Hepatocyte (in vitro differentiated cells): ENCODE results near the gene LRRC73. TPM values are rescaled to one million over a fixed set of nuclear protein-coding genes. Genes with fewer than 3 reads are reported as not detected.

Experiments used
- DNase-seq: peaks from one replicate; pipeline ENCODE4 v3.0.0-alpha.2; 2016; ENCODE audit warnings: low spot score
- H2AFZ ChIP-seq: fragments of 200-600 bp; sonication (generic); 2 replicates; pipeline ENCODE4 v1.6.0; 2016; ENCODE audit warnings: antibody characterized with exemption, mild to moderate bottlenecking
- H3K27ac ChIP-seq: fragments of 200-600 bp; sonication (generic); 2 replicates; pipeline ENCODE4 v1.5.1; 2016; ENCODE audit warnings: mild to moderate bottlenecking
- H3K27me3 ChIP-seq: fragments of 200-600 bp; sonication (generic); 2 replicates; pipeline ENCODE4 v1.6.1; 2016
- H3K36me3 ChIP-seq: fragments of 200-600 bp; sonication (generic); replicated peaks from 2 replicates; pipeline ENCODE4 v1.5.1; 2016; ENCODE audit warnings: low read depth; ENCODE audit not compliant: insufficient read depth
- H3K4me1 ChIP-seq: fragments of 200-600 bp; sonication (generic); 2 replicates; pipeline ENCODE4 v1.5.1; 2016; ENCODE audit warnings: mild to moderate bottlenecking, moderate library complexity; ENCODE audit not compliant: insufficient read depth
- H3K4me2 ChIP-seq: fragments of 200-600 bp; sonication (generic); 2 replicates; pipeline ENCODE4 v1.6.0; 2016
- H3K4me3 ChIP-seq: fragments of 200-600 bp; sonication (generic); 2 replicates; pipeline ENCODE4 v1.5.1; 2016; ENCODE audit warnings: mild to moderate bottlenecking
- H3K79me2 ChIP-seq: fragments of 200-600 bp; sonication (generic); 2 replicates; pipeline ENCODE4 v1.6.0; 2017; ENCODE audit warnings: mild to moderate bottlenecking
- H3K9me2 ChIP-seq: fragments of 200-600 bp; sonication (generic); replicated peaks from 2 replicates; pipeline ENCODE4 v1.6.0; 2017; ENCODE audit warnings: mild to moderate bottlenecking; ENCODE audit not compliant: insufficient read depth
- H3K9me3 ChIP-seq: fragments of 200-600 bp; sonication (generic); 2 replicates; pipeline ENCODE4 v1.5.1; 2016; ENCODE audit warnings: low read depth, mild to moderate bottlenecking
- H4K20me1 ChIP-seq: fragments of 200-600 bp; sonication (generic); 2 replicates; pipeline ENCODE4 v1.6.0; 2016; ENCODE audit warnings: mild to moderate bottlenecking; ENCODE audit not compliant: insufficient read depth, poor library complexity, severe bottlenecking
- EZH2 ChIP-seq: fragments of 200-600 bp; sonication (generic); IDR thresholded peaks from 2 replicates; pipeline ENCODE4 v1.6.1; 2016; ENCODE audit warnings: antibody characterized with exemption, mild to moderate bottlenecking, borderline replicate concordance
- EZH2phosphoT487 ChIP-seq: fragments of 200-600 bp; sonication (generic); IDR thresholded peaks from one replicate; pipeline ENCODE4 v1.6.1; 2018; ENCODE audit warnings: antibody characterized with exemption, mild to moderate bottlenecking, low read depth, moderate library complexity; ENCODE audit not compliant: unreplicated experiment, severe bottlenecking
- WGBS: methylation state at CpG from one replicate; pipeline ENCODE4 v1.1.6; 2016; ENCODE audit warnings: low lambda C conversion rate; ENCODE audit errors: missing lambda C conversion rate; 5-methylcytosine and 5-hydroxymethylcytosine counted together
- polyA plus RNA-seq: library from polyadenylated mRNA; unstranded; fragments of >200 nt; fragmentation: Nextera tagmentation; extraction: Ambion mirVana; gene quantifications from 2 replicates; pipeline ENCODE4 v1.2.1, GENCODE V29; 2016
- total RNA-seq: library from RNA; depleted of rRNA; stranded (reverse); fragments of >200 nt; gene quantifications from 2 replicates; pipeline ENCODE4 v1.2.3, GENCODE V29; 2014
- TF ChIP-seq, protein P1 (sequence below): fragments of 200-600 bp; sonication (generic); IDR thresholded peaks from 2 replicates; pipeline ENCODE4 v1.5.1; 2016; ENCODE audit warnings: antibody characterized with exemption, mild to moderate bottlenecking; ENCODE audit not compliant: poor library complexity

LRRC73 gene
- total and polyA plus RNA-seq, 2 experiments from 2014 or later: 0.22 TPM; not detected in 1

DNA sequence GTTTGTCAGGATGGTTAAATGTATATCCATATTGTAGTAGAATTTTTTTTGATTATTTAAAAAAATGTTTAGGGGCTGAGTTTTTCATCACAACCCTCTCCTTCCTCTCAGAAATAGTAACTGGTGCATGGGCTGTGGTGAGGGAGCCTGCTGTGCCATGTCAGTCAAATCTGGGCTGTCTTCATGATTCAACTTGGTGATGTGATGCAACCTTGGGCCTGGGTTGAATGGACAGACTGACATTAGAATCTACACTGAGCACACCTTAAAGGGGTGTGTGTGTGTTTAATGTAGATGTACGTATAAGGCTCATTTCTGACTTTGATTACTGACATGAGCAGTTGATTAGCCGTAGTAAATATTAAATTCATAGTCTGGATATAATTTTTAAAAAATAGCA lies 29.1 kb downstream of the LRRC73 start:
- Histone ChIP-seq H3K27me3 (no peaks in the 10 kb centered on the region), H3K9me2 (no peaks in the 10 kb centered on the region), H3K4me3 (no peak overlapping the region), H4K20me1 (peaks cover 8% of the 10 kb centered on the region), H3K27ac (peak overlapping the region; percentile 44), H3K4me1 (peaks cover 22% of the 10 kb centered on the region), H3K4me2 (no peak overlapping the region), H3K36me3 (no peaks in the 10 kb centered on the region), H3K9me3 (no peaks in the 10 kb centered on the region), H3K79me2 (peaks cover 84% of the 10 kb centered on the region), H2AFZ (no peak overlapping the region)
- WGBS: 82% methylated on average over 2 of the region's 2 CpGs
- DNase-seq: no peak
- TF ChIP-seq, protein P1, sequence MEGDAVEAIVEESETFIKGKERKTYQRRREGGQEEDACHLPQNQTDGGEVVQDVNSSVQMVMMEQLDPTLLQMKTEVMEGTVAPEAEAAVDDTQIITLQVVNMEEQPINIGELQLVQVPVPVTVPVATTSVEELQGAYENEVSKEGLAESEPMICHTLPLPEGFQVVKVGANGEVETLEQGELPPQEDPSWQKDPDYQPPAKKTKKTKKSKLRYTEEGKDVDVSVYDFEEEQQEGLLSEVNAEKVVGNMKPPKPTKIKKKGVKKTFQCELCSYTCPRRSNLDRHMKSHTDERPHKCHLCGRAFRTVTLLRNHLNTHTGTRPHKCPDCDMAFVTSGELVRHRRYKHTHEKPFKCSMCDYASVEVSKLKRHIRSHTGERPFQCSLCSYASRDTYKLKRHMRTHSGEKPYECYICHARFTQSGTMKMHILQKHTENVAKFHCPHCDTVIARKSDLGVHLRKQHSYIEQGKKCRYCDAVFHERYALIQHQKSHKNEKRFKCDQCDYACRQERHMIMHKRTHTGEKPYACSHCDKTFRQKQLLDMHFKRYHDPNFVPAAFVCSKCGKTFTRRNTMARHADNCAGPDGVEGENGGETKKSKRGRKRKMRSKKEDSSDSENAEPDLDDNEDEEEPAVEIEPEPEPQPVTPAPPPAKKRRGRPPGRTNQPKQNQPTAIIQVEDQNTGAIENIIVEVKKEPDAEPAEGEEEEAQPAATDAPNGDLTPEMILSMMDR: no peak
- no peak for TF ChIP-seq EZH2
- TF ChIP-seq EZH2phosphoT487: no peak

DNA sequence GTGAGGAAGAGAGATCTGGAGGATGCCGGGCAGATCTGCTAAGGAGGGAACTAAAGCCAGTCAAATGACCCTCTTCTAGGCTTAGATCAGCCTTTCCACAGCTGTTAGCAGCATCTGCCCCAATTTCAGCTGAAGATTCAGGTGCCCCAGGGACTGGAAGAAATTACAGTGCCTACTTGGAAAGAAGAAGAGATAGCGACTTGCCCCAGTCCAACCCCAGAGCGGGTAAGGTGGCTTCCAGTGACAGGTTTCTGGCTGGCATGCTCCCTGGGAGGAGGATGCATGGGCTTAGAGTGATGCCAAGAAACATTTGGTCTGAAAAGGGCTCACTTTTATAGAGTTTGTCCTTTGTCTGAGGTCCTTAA lies 32.2 kb downstream of the LRRC73 start:
- peaks cover 2% of the 10 kb centered on the region for H4K20me1 ChIP-seq
- H3K36me3 ChIP-seq: no peaks in the 10 kb centered on the region
- peaks cover 22% of the 10 kb centered on the region for H3K4me1 ChIP-seq
- no peak for TF ChIP-seq EZH2
- TF ChIP-seq, protein P1: no peak
- no peak for TF ChIP-seq EZH2phosphoT487
- no peaks in the 10 kb centered on the region for H3K9me3 ChIP-seq
- peaks cover 54% of the 10 kb centered on the region for H3K79me2 ChIP-seq
- DNase-seq: no peak
- H3K27ac ChIP-seq: peak overlapping the region; percentile 91
- H3K27me3 ChIP-seq: no peaks in the 10 kb centered on the region
- peak overlapping the region; percentile 84 for H2AFZ ChIP-seq
- 47% methylated on average over 3 of the region's 3 CpGs for WGBS
- peak overlapping the region; percentile 75 for H3K4me3 ChIP-seq
- H3K4me2 ChIP-seq: peak overlapping the region; percentile 93
- no peaks in the 10 kb centered on the region for H3K9me2 ChIP-seq

DNA sequence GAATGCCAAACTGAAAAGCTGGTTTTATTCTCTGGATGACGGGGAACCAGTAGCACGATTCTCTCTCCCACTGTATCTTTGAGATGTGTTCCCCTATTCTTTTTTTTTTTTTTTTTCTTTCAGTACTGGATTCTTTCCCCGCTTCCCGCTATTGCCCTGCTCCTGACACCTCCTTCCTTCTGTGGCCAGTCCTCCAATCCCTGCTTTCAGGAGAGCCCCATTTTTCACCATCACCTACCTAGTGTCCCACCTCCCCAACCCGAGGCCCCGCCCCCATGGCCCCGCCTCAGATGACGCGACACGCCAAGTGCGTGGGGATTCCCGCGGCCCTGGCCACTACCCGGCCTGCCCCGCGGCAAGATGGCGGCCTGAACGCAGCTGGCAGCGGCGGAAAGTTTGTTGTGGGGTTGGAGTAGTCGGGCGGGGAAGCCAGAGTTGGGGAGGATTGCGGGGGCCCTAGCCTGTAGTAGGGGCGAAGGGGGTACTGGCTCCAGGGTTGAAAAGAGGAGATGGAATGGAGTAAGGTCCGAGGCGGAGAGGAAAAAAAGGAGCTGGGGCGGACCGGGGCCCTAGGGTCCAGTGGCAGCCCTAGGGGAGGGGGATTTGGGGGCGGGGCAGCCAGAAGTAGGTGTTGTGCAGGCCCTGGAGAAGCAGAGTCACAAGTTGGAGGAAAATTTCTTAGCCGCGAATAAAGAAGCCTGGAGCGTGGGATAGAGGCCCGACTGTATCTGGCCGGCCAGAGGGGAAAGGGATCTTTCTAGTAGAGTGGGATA lies 32.7 kb downstream of the LRRC73 start, which contains the start of gene TJAP1:
Gene TJAP1 (plus strand): TSS at position 336 of the 773 bp plus-strand sequence. CDS start 21,432 bp downstream, outside the sequence.
- no peak for TF ChIP-seq EZH2
- TF ChIP-seq EZH2phosphoT487: no peak
- TF ChIP-seq, protein P1: no peak
- Histone ChIP-seq H4K20me1 (peaks cover 2% of the 10 kb centered on the region), H3K36me3 (no peaks in the 10 kb centered on the region), H3K27me3 (no peaks in the 10 kb centered on the region), H3K4me3 (peak within 1 kb of the TSS; percentile 75), H3K4me1 (peaks cover 22% of the 10 kb centered on the region), H3K27ac (peak within 1 kb of the TSS; percentile 91), H3K9me3 (no peaks in the 10 kb centered on the region), H2AFZ (peak within 1 kb of the TSS; percentile 91), H3K79me2 (peaks cover 48% of the 10 kb centered on the region), H3K4me2 (peak within 1 kb of the TSS; percentile 93), H3K9me2 (no peaks in the 10 kb centered on the region)
- peak; percentile 96 for DNase-seq
- whole genome bisulfite sequencing: 2% methylated on average over 28 of the region's 34 CpGs
